DMS 273 treated with DMSO at 0.1 percent for 48 hours (cell line): Measurements from ENCODE around the gene EVA1C.

ENCODE experiments used
- DNase-seq: peaks from one replicate; lab custom pipeline; 2025; lab: John Stamatoyannopoulos, UW

Gene EVA1C

GRCh38 chr21:32562426-32562825 is 149.9 kb downstream of the EVA1C start:
- peak; percentile 40 for DNase-seq

GRCh38 chr21:32562915-32563314 is 150.4 kb downstream of the EVA1C start:
- DNase-seq: no peak
